ENCODE results near the gene COX5A. TPM values are rescaled to one million over a fixed set of nuclear protein-coding genes. Genes with fewer than 3 reads are reported as not detected.

The COX5A gene
- polyA plus RNA-seq, 1 donor from 2014 or later, result 155 TPM

GRCh38 chr15:74960286-74960685 lies 22.4 kb upstream of the COX5A start:
- TF ChIP-seq EP300 (conservative IDR thresholded peaks at IDR 0.05; ENCODE audit: poor library complexity, severe bottlenecking) (no peak), POLR2AphosphoS5 (IDR thresholded peaks at IDR 0.05) (no peak), EZH2 (IDR thresholded peaks at IDR 0.05; ENCODE audit: borderline replicate concordance, insufficient read depth, low read length, poor library complexity, severe bottlenecking) (no peak), MXI1 (conservative IDR thresholded peaks at IDR 0.05; ENCODE audit: poor library complexity, severe bottlenecking) (no peak), CTCF (IDR thresholded peaks at IDR 0.05; ENCODE audit: poor library complexity, severe bottlenecking) (no peak), REST (IDR thresholded peaks at IDR 0.05; ENCODE audit: borderline replicate concordance) (no peak), RAD21 (conservative IDR thresholded peaks at IDR 0.05) (no peak), TAF1 (IDR thresholded peaks at IDR 0.05; ENCODE audit: low read depth) (no peak), SMC3 (conservative IDR thresholded peaks at IDR 0.05; ENCODE audit: poor library complexity) (no peak)
- Histone ChIP-seq H3K79me2 (replicated peaks; ENCODE audit: insufficient read depth, low read length) (no peaks in the 10 kb centered on the region), H3K9me2 (ENCODE audit: insufficient read depth, low read length) (no peaks in the 10 kb centered on the region), H3K9me3 (ENCODE audit: low read length) (no peaks in the 10 kb centered on the region), H3K9ac (ENCODE audit: low read length) (no peak overlapping the region), H3F3A (ENCODE audit: insufficient read depth, low read length, poor library complexity, severe bottlenecking) (no peaks in the 10 kb centered on the region), H3K4me2 (ENCODE audit: low read length) (no peak overlapping the region), H3K27me3 (ENCODE audit: insufficient read depth, low read depth, low read length) (peaks cover 44% of the 10 kb centered on the region), H3K36me3 (ENCODE audit: insufficient read depth, low read length) (no peaks in the 10 kb centered on the region), H4K20me1 (ENCODE audit: insufficient read depth) (no peaks in the 10 kb centered on the region), H3K4me3 (ENCODE audit: low read length) (no peak overlapping the region), H3K27ac (ENCODE audit: low read length) (no peak overlapping the region), H2AFZ (ENCODE audit: low read depth, low read length) (no peak overlapping the region)

GRCh38 chr15:74959586-74959939 lies 21.7 kb upstream of the COX5A start:
- no peaks in the 10 kb centered on the region for H3K9me2 ChIP-seq (ENCODE audit: insufficient read depth, low read length)
- H3K9me3 ChIP-seq (ENCODE audit: low read length), result no peaks in the 10 kb centered on the region
- H3K36me3 ChIP-seq (ENCODE audit: insufficient read depth, low read length), result no peaks in the 10 kb centered on the region
- H3K4me3 ChIP-seq (ENCODE audit: low read length), result peak overlapping the region; percentile 48
- H3K27ac ChIP-seq (ENCODE audit: low read length), result no peak overlapping the region
- no peaks in the 10 kb centered on the region for H3F3A ChIP-seq (ENCODE audit: insufficient read depth, low read length, poor library complexity, severe bottlenecking)
- no peaks in the 10 kb centered on the region for H4K20me1 ChIP-seq (ENCODE audit: insufficient read depth)
- H3K27me3 ChIP-seq (ENCODE audit: insufficient read depth, low read depth, low read length), result peaks cover 52% of the 10 kb centered on the region
- no peak for TF ChIP-seq EZH2 (IDR thresholded peaks at IDR 0.05; ENCODE audit: borderline replicate concordance, insufficient read depth, low read length, poor library complexity, severe bottlenecking)
- no peak for TF ChIP-seq RAD21 (conservative IDR thresholded peaks at IDR 0.05)
- TF ChIP-seq EP300 (conservative IDR thresholded peaks at IDR 0.05; ENCODE audit: poor library complexity, severe bottlenecking), result no peak
- no peak for TF ChIP-seq TAF1 (IDR thresholded peaks at IDR 0.05; ENCODE audit: low read depth)
- no peak for TF ChIP-seq MXI1 (conservative IDR thresholded peaks at IDR 0.05; ENCODE audit: poor library complexity, severe bottlenecking)
- no peak for TF ChIP-seq REST (IDR thresholded peaks at IDR 0.05; ENCODE audit: borderline replicate concordance)
- no peak for TF ChIP-seq SMC3 (conservative IDR thresholded peaks at IDR 0.05; ENCODE audit: poor library complexity)
- no peak for TF ChIP-seq POLR2AphosphoS5 (IDR thresholded peaks at IDR 0.05)
- no peak for TF ChIP-seq CTCF (IDR thresholded peaks at IDR 0.05; ENCODE audit: poor library complexity, severe bottlenecking)
- no peaks in the 10 kb centered on the region for H3K79me2 ChIP-seq (replicated peaks; ENCODE audit: insufficient read depth, low read length)
- no peak overlapping the region for H3K9ac ChIP-seq (ENCODE audit: low read length)
- no peak overlapping the region for H2AFZ ChIP-seq (ENCODE audit: low read depth, low read length)
- H3K4me2 ChIP-seq (ENCODE audit: low read length), result no peak overlapping the region

All from neural cell (in vitro differentiated cells).